ENCODE results near the gene PSMF1. TPM values are rescaled to one million over a fixed set of nuclear protein-coding genes. Genes with fewer than 3 reads are reported as not detected.
A peak's percentile ranks its signal among the peaks of the same experiment; 100 is the strongest.

PSMF1 gene
- total and polyA plus RNA-seq, 2 of the 13 experiments (the other 11 are each of a cell fraction or from before 2014, with no cell fraction given): 82.5 to 86.0 TPM

- TF ChIP-seq, protein P1, sequence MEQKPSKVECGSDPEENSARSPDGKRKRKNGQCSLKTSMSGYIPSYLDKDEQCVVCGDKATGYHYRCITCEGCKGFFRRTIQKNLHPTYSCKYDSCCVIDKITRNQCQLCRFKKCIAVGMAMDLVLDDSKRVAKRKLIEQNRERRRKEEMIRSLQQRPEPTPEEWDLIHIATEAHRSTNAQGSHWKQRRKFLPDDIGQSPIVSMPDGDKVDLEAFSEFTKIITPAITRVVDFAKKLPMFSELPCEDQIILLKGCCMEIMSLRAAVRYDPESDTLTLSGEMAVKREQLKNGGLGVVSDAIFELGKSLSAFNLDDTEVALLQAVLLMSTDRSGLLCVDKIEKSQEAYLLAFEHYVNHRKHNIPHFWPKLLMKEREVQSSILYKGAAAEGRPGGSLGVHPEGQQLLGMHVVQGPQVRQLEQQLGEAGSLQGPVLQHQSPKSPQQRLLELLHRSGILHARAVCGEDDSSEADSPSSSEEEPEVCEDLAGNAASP (CRISPR knock-in tag; IDR thresholded peaks at IDR 0.05; ENCODE audit: borderline replicate concordance): 0 out of 2 replicates have a peak, but pooled peaks have one; percentile 17
- TF ChIP-seq TAF15 (IDR thresholded peaks at IDR 0.05; ENCODE audit: low read depth, low read length, poor library complexity, severe bottlenecking): no peak
- TF ChIP-seq ZNF777 (CRISPR knock-in tag; IDR thresholded peaks at IDR 0.05): peak; percentile 7
- TF ChIP-seq, protein P2, sequence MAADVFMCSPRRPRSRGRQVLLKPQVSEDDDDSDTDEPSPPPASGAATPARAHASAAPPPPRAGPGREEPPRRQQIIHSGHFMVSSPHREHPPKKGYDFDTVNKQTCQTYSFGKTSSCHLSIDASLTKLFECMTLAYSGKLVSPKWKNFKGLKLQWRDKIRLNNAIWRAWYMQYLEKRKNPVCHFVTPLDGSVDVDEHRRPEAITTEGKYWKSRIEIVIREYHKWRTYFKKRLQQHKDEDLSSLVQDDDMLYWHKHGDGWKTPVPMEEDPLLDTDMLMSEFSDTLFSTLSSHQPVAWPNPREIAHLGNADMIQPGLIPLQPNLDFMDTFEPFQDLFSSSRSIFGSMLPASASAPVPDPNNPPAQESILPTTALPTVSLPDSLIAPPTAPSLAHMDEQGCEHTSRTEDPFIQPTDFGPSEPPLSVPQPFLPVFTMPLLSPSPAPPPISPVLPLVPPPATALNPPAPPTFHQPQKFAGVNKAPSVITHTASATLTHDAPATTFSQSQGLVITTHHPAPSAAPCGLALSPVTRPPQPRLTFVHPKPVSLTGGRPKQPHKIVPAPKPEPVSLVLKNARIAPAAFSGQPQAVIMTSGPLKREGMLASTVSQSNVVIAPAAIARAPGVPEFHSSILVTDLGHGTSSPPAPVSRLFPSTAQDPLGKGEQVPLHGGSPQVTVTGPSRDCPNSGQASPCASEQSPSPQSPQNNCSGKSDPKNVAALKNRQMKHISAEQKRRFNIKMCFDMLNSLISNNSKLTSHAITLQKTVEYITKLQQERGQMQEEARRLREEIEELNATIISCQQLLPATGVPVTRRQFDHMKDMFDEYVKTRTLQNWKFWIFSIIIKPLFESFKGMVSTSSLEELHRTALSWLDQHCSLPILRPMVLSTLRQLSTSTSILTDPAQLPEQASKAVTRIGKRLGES (CRISPR knock-in tag; IDR thresholded peaks at IDR 0.05; ENCODE audit: borderline replicate concordance): no peak
- TF ChIP-seq ZBTB7A (CRISPR knock-in tag; IDR thresholded peaks at IDR 0.05): peak; percentile 2; the same call in 1 of the 2 replicates
- 0 out of 2 replicates have a peak, but pooled peaks have one; percentile 8 for TF ChIP-seq ZNF607 (CRISPR knock-in tag; IDR thresholded peaks at IDR 0.05; ENCODE audit: borderline replicate concordance)
- no peak for TF ChIP-seq KLF6 (CRISPR knock-in tag; IDR thresholded peaks at IDR 0.05)
- TF ChIP-seq ZNF263 (CRISPR knock-in tag; IDR thresholded peaks at IDR 0.05): peak; percentile 29; the same call in 1 of the 2 replicates
- peak; percentile 32; the same call in 1 of the 2 replicates for TF ChIP-seq CCDC6 (CRISPR knock-in tag; IDR thresholded peaks at IDR 0.05)
- no peak; the same call in 1 of the 2 replicates for TF ChIP-seq CHD4 (IDR thresholded peaks at IDR 0.05; ENCODE audit: borderline replicate concordance, low read length)
- TF ChIP-seq ZNF788 (CRISPR knock-in tag; IDR thresholded peaks at IDR 0.05; ENCODE audit: borderline replicate concordance): 0 out of 2 replicates have a peak, but pooled peaks have one; percentile 32
- TF ChIP-seq DNMT1 (CRISPR knock-in tag; IDR thresholded peaks at IDR 0.05): no peak
- peak in 1 of 2 experiments; percentile 42; a peak in 3 of 4 replicates for TF ChIP-seq HMGXB4 (CRISPR knock-in tag; IDR thresholded peaks at IDR 0.05; ENCODE audit: borderline replicate concordance in 1 of 2, low read depth in 1 of 2)
- TF ChIP-seq MAZ (IDR thresholded peaks at IDR 0.05; ENCODE audit: borderline replicate concordance, low read depth, low read length): 0 out of 2 replicates have a peak, but pooled peaks have one; percentile 16
- 0 out of 2 replicates have a peak, but pooled peaks have one; percentile 0 for TF ChIP-seq MAZ (CRISPR knock-in tag; IDR thresholded peaks at IDR 0.05; ENCODE audit: low read depth)
- no peak for TF ChIP-seq KDM4B (CRISPR knock-in tag; IDR thresholded peaks at IDR 0.05)
- TF ChIP-seq ZNF337 (CRISPR knock-in tag; IDR thresholded peaks at IDR 0.05; ENCODE audit: borderline replicate concordance, low read depth): no peak
- peak; percentile 15; the same call in 1 of the 2 replicates for TF ChIP-seq SAP130 (CRISPR knock-in tag; IDR thresholded peaks at IDR 0.05; ENCODE audit: low read depth)
- peak; percentile 93 for TF ChIP-seq HNRNPK (IDR thresholded peaks at IDR 0.05; ENCODE audit: low read depth, low read length, poor library complexity, severe bottlenecking)
- 0 out of 2 replicates have a peak, but pooled peaks have one; percentile 32 for TF ChIP-seq ZFX (CRISPR knock-in tag; IDR thresholded peaks at IDR 0.05; ENCODE audit: low read depth)
- 0 out of 2 replicates have a peak, but pooled peaks have one; percentile 11 for TF ChIP-seq PHF8 (CRISPR knock-in tag; IDR thresholded peaks at IDR 0.05)
- 0 out of 2 replicates have a peak, but pooled peaks have one; percentile 16 for TF ChIP-seq HES4 (CRISPR knock-in tag; IDR thresholded peaks at IDR 0.05; ENCODE audit: borderline replicate concordance)
- no peak for TF ChIP-seq HHEX (CRISPR knock-in tag; IDR thresholded peaks at IDR 0.05)
- TF ChIP-seq ZNF564 (CRISPR knock-in tag; IDR thresholded peaks at IDR 0.05): peak; percentile 49; the same call in 1 of the 2 replicates
- TF ChIP-seq ZNF260 (CRISPR knock-in tag; IDR thresholded peaks at IDR 0.05; ENCODE audit: borderline replicate concordance, low read depth): no peak
These were observed 66.9 kb downstream of the PSMF1 start (continued) for GRCh38 chr20:1185316-1185741.
